Activated naive CD8-positive, alpha-beta T cell treated with anti-CD3 and anti-CD28 coated beads, Interleukin-2, amount 10 ng/mL, durations not matched to agents 7 days and 5 days (primary cell): Measurements from ENCODE around the gene SLC66A2. TPM values are rescaled to one million over a fixed set of nuclear protein-coding genes. Genes with fewer than 3 reads are reported as not detected.
A peak's percentile ranks its signal among the peaks of the same experiment; 100 is the strongest.

ENCODE experiments used
- ATAC-seq: fragments of 150-1000 bp; cut with Tn5 transposase; one replicate; pipeline ENCODE4 v1.10.0; 2021; ENCODE audit warnings: low read depth, moderate library complexity
- POLR2A ChIA-PET: fragments of 350-600 bp; sonication (Branson Sonifier 250); formaldehyde crosslinking; loops from one replicate; lab custom pipeline; 2021; ENCODE audit warnings: antibody characterized with exemption; lab: Charles Lee
- DNase-seq: peaks from one replicate; pipeline ENCODE4 v3.0.0; 2021
- H3K27ac Mint-ChIP-seq: one replicate; pipeline ENCODE4 v1.8.0; 2022; ENCODE audit warnings: mild to moderate bottlenecking, mixed read lengths
- H3K27me3 Mint-ChIP-seq: one replicate; pipeline ENCODE4 v1.8.0; 2022; ENCODE audit warnings: mild to moderate bottlenecking, moderate library complexity, mixed read lengths
- H3K36me3 Mint-ChIP-seq: one replicate; pipeline ENCODE4 v1.8.0; 2021; ENCODE audit warnings: mild to moderate bottlenecking, mixed read lengths
- H3K4me1 Mint-ChIP-seq: one replicate; pipeline ENCODE4 v1.8.0; 2021; ENCODE audit warnings: mixed read lengths
- H3K4me3 Mint-ChIP-seq: one replicate; pipeline ENCODE4 v1.8.0; 2022; ENCODE audit warnings: mild to moderate bottlenecking, moderate library complexity, mixed read lengths
- H3K9me3 Mint-ChIP-seq: one replicate; pipeline ENCODE4 v1.8.0; 2021; ENCODE audit warnings: mixed read lengths
- total RNA-seq, 2 experiments: library from RNA; stranded (reverse); gene quantifications; one replicate each; pipeline ENCODE4 v1.2.3, GENCODE V29; 2021

Gene SLC66A2
- total RNA-seq, 2 experiments from 2014 or later: 29.0 to 29.2 TPM

GRCh38 chr18:79902075-79902474, 49.4 kb downstream of the SLC66A2 start:
- ATAC-seq (no peak), DNase-seq (peak; percentile 30)
- Mint-ChIP-seq H3K4me3 (no peak overlapping the region), H3K27me3 (peaks cover under 1% of the 10 kb centered on the region), H3K36me3 (peaks cover 12% of the 10 kb centered on the region), H3K9me3 (peaks cover 8% of the 10 kb centered on the region), H3K27ac (no peak overlapping the region), H3K4me1 (peaks cover 4% of the 10 kb centered on the region)
- POLR2A ChIA-PET: no interaction called here

- no peak for ATAC-seq
- POLR2A ChIA-PET: no interaction called here
- Mint-ChIP-seq H3K4me3 (no peak overlapping the region), H3K27ac (no peak overlapping the region), H3K36me3 (peaks cover 12% of the 10 kb centered on the region), H3K4me1 (peaks cover 4% of the 10 kb centered on the region), H3K9me3 (peaks cover 9% of the 10 kb centered on the region), H3K27me3 (peaks cover 3% of the 10 kb centered on the region)
- DNase-seq: no peak
Observed at GRCh38 chr18:79901665-79902064, 49.8 kb downstream of the SLC66A2 start.

GRCh38 chr18:79900610-79901570, 50.6 kb downstream of the SLC66A2 start:
- no peak for ATAC-seq
- POLR2A ChIA-PET: no interaction called here
- H3K4me1 Mint-ChIP-seq: peaks cover under 1% of the 10 kb centered on the region
- no peak for DNase-seq
- H3K27me3 Mint-ChIP-seq: peaks cover 3% of the 10 kb centered on the region
- peaks cover 13% of the 10 kb centered on the region for H3K9me3 Mint-ChIP-seq
- no peak overlapping the region for H3K4me3 Mint-ChIP-seq
- no peak overlapping the region for H3K27ac Mint-ChIP-seq
- peaks cover 12% of the 10 kb centered on the region for H3K36me3 Mint-ChIP-seq

- ATAC-seq (no peak), DNase-seq (no peak)
- Mint-ChIP-seq H3K4me1 (no peaks in the 10 kb centered on the region), H3K36me3 (peaks cover 13% of the 10 kb centered on the region), H3K27me3 (peaks cover 3% of the 10 kb centered on the region), H3K4me3 (no peak overlapping the region), H3K9me3 (peaks cover 22% of the 10 kb centered on the region), H3K27ac (no peak overlapping the region)
- POLR2A ChIA-PET: no interaction called here
Observed at GRCh38 chr18:79899609-79900445, 51.6 kb downstream of the SLC66A2 start.

GRCh38 chr18:79898952-79899608, 52.4 kb downstream of the SLC66A2 start:
- peaks cover 3% of the 10 kb centered on the region for H3K27me3 Mint-ChIP-seq
- H3K27ac Mint-ChIP-seq: no peak overlapping the region
- H3K9me3 Mint-ChIP-seq: peaks cover 26% of the 10 kb centered on the region
- ATAC-seq: no peak
- H3K4me3 Mint-ChIP-seq: no peak overlapping the region
- no peaks in the 10 kb centered on the region for H3K4me1 Mint-ChIP-seq
- POLR2A ChIA-PET: interaction anchor here (0.9 kb wide), 1 partner anchor 41 kb away, joined by 3 read pairs; no protein-coding TSS in a partner anchor
- DNase-seq: peak; percentile 17
- H3K36me3 Mint-ChIP-seq: peaks cover 13% of the 10 kb centered on the region

- H3K27me3 Mint-ChIP-seq: peaks cover 3% of the 10 kb centered on the region
- POLR2A ChIA-PET: interaction anchor here (0.9 kb wide), 1 partner anchor 42 kb away, joined by 3 read pairs; no protein-coding TSS in a partner anchor
- H3K4me1 Mint-ChIP-seq: no peaks in the 10 kb centered on the region
- H3K9me3 Mint-ChIP-seq: peaks cover 35% of the 10 kb centered on the region
- no peak overlapping the region for H3K27ac Mint-ChIP-seq
- DNase-seq: peak; percentile 26
- peaks cover 13% of the 10 kb centered on the region for H3K36me3 Mint-ChIP-seq
- H3K4me3 Mint-ChIP-seq: no peak overlapping the region
- no peak for ATAC-seq
Observed at GRCh38 chr18:79897940-79898625, 53.4 kb downstream of the SLC66A2 start.

- DNase-seq (no peak), ATAC-seq (no peak)
- POLR2A ChIA-PET: no interaction called here
- Mint-ChIP-seq H3K4me3 (no peak overlapping the region), H3K27ac (no peak overlapping the region), H3K4me1 (no peaks in the 10 kb centered on the region), H3K36me3 (peaks cover 9% of the 10 kb centered on the region), H3K9me3 (peaks cover 42% of the 10 kb centered on the region), H3K27me3 (peaks cover 3% of the 10 kb centered on the region)
Observed at GRCh38 chr18:79896738-79897137, 54.7 kb downstream of the SLC66A2 start.

GRCh38 chr18:79890674-79891073, 60.8 kb downstream of the SLC66A2 start:
- no peak overlapping the region for H3K27ac Mint-ChIP-seq

GRCh38 chr18:79889569-79889968, 61.9 kb downstream of the SLC66A2 start:
- peaks cover 23% of the 10 kb centered on the region for H3K9me3 Mint-ChIP-seq
- H3K4me3 Mint-ChIP-seq: no peak overlapping the region
- peaks cover 2% of the 10 kb centered on the region for H3K4me1 Mint-ChIP-seq
- ATAC-seq (no peak), DNase-seq (no peak)
- no peaks in the 10 kb centered on the region for H3K36me3 Mint-ChIP-seq
- POLR2A ChIA-PET: no interaction called here
- no peaks in the 10 kb centered on the region for H3K27me3 Mint-ChIP-seq
- no peak overlapping the region for H3K27ac Mint-ChIP-seq

More at GRCh38 chr18:79890674-79891073, 60.8 kb downstream of the SLC66A2 start:
- ATAC-seq (no peak), DNase-seq (no peak)
- H3K9me3 Mint-ChIP-seq: peaks cover 33% of the 10 kb centered on the region
- POLR2A ChIA-PET: no interaction called here
- peaks cover 2% of the 10 kb centered on the region for H3K36me3 Mint-ChIP-seq
- H3K4me3 Mint-ChIP-seq: no peak overlapping the region
- H3K27me3 Mint-ChIP-seq: no peaks in the 10 kb centered on the region
- H3K4me1 Mint-ChIP-seq: peaks cover 2% of the 10 kb centered on the region

- no peaks in the 10 kb centered on the region for H3K27me3 Mint-ChIP-seq
- H3K36me3 Mint-ChIP-seq: no peaks in the 10 kb centered on the region
- no peak overlapping the region for H3K4me3 Mint-ChIP-seq
- DNase-seq (no peak), ATAC-seq (no peak)
- H3K9me3 Mint-ChIP-seq: peaks cover 12% of the 10 kb centered on the region
- POLR2A ChIA-PET: no interaction called here
- no peak overlapping the region for H3K27ac Mint-ChIP-seq
- peaks cover 2% of the 10 kb centered on the region for H3K4me1 Mint-ChIP-seq
Observed at GRCh38 chr18:79888016-79888415, 63.4 kb downstream of the SLC66A2 start.

GRCh38 chr18:79887181-79888000, 64.1 kb downstream of the SLC66A2 start:
- H3K27ac Mint-ChIP-seq: no peak overlapping the region

More at GRCh38 chr18:79887181-79888000, 64.1 kb downstream of the SLC66A2 start:
- Mint-ChIP-seq H3K36me3 (no peaks in the 10 kb centered on the region), H3K4me1 (peaks cover 2% of the 10 kb centered on the region), H3K27me3 (no peaks in the 10 kb centered on the region), H3K4me3 (no peak overlapping the region), H3K9me3 (peaks cover 9% of the 10 kb centered on the region)
- ATAC-seq (no peak), DNase-seq (peak; percentile 20)
- POLR2A ChIA-PET: no interaction called here
